MM.1S (cell line): ENCODE results near the gene GRK1.

Experiments
- DNase-seq: peaks from one replicate; pipeline ENCODE4 v3.0.0-alpha.2; 2015
- H2AFZ ChIP-seq: fragments of 300-600 bp; sonication (generic); 2 replicates; pipeline ENCODE4 v1.6.0; 2016; ENCODE audit warnings: antibody characterized with exemption, low read length
- H3F3A ChIP-seq: fragments of 300-600 bp; sonication (generic); 2 replicates; pipeline ENCODE4 v1.6.1; 2016; ENCODE audit warnings: mild to moderate bottlenecking, antibody characterized with exemption, low read length, moderate library complexity, mixed read lengths; ENCODE audit not compliant: insufficient read depth
- H3K27ac ChIP-seq: fragments of 300-600 bp; sonication (generic); 2 replicates; pipeline ENCODE4 v1.5.1; 2016; ENCODE audit warnings: mild to moderate bottlenecking, low read length
- H3K27me3 ChIP-seq: fragments of 300-600 bp; sonication (generic); replicated peaks from 2 replicates; pipeline ENCODE4 v1.6.0; 2016; ENCODE audit warnings: low read length; ENCODE audit not compliant: insufficient read depth
- H3K36me3 ChIP-seq: fragments of 300-600 bp; sonication (generic); replicated peaks from 2 replicates; pipeline ENCODE4 v1.6.1; 2016; ENCODE audit warnings: mild to moderate bottlenecking, low read length, mixed read lengths; ENCODE audit not compliant: insufficient read depth
- H3K4me1 ChIP-seq: fragments of 300-600 bp; sonication (generic); 2 replicates; pipeline ENCODE4 v1.6.1; 2016; ENCODE audit warnings: low read length, mixed read lengths
- H3K4me2 ChIP-seq: fragments of 300-600 bp; sonication (generic); 2 replicates; pipeline ENCODE4 v1.6.0; 2016; ENCODE audit warnings: low read depth, low read length
- H3K4me3 ChIP-seq: fragments of 300-600 bp; sonication (generic); 2 replicates; pipeline ENCODE4 v1.5.1; 2016; ENCODE audit warnings: low read length, mixed read lengths
- H3K79me2 ChIP-seq: fragments of 300-600 bp; sonication (generic); 2 replicates; pipeline ENCODE4 v1.6.1; 2016; ENCODE audit warnings: mixed run types, low read length, mixed read lengths
- H3K9ac ChIP-seq: fragments of 300-600 bp; sonication (generic); 2 replicates; pipeline ENCODE4 v1.6.1; 2016; ENCODE audit warnings: low read length, mixed read lengths
- H3K9me2 ChIP-seq: fragments of 300-600 bp; sonication (generic); replicated peaks from 2 replicates; pipeline ENCODE4 v1.6.1; 2016; ENCODE audit warnings: mild to moderate bottlenecking, low read length, mixed read lengths; ENCODE audit not compliant: insufficient read depth
- H3K9me3 ChIP-seq: fragments of 300-600 bp; sonication (generic); replicated peaks from 2 replicates; pipeline ENCODE4 v1.6.1; 2016; ENCODE audit warnings: mild to moderate bottlenecking, low read length, mixed read lengths; ENCODE audit not compliant: insufficient read depth
- H4K20me1 ChIP-seq: fragments of 300-600 bp; sonication (generic); 2 replicates; pipeline ENCODE4 v1.6.1; 2016; ENCODE audit warnings: mild to moderate bottlenecking, low read length, moderate library complexity, mixed read lengths; ENCODE audit not compliant: insufficient read depth
- EZH2 ChIP-seq: fragments of 300-600 bp; sonication (generic); optimal IDR thresholded peaks from 2 replicates; pipeline ENCODE3; 2017; ENCODE audit warnings: low read depth, mild to moderate bottlenecking, antibody characterized with exemption, low read length, mixed read lengths
- EZH2phosphoT487 ChIP-seq: fragments of 300-600 bp; sonication (generic); IDR thresholded peaks from 2 replicates; pipeline ENCODE4 v1.6.1; 2018; ENCODE audit warnings: antibody characterized with exemption, low read length
- TF ChIP-seq, protein P1 (sequence below): fragments of 300-600 bp; sonication (generic); IDR thresholded peaks from 2 replicates; pipeline ENCODE4 v1.5.1; 2016; ENCODE audit warnings: antibody characterized with exemption, low read length, mixed read lengths

Gene GRK1

DNA sequence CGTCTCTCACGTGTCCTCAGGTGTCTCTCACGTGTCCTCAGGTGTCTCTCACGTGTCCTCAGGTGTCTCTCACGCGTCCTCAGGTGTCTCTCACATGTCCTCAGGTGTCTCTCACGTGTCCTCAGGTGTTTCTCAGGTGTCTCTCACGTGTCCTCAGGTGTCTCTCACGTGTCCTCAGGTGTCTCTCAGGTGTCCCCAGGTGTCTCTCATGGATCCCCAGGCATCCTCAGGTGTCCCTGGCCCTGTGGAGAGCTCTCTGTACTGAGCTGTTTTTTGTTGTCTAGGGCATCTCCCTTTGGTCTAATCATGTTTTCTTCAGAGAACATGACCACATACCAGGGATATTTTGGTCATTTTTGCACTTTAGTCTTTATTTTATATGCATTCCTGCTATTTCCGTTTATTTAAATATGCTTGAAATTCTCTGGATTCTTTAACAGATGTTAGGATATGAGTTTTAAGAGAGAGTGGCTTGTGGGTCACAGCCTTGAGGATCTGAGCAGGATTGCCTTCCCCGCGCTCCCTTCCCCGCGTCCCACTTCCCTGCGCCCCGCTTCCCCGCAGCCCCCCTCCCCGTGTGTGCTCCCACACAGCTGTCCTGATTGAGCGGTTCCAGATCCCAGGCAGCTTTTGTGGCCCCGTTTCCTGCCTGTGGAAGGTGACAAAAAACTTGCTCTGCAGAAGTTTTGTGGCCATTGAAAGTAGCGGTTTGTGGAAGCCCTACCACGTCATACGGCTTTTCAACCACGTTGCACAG is 40.9 kb upstream of the GRK1 start:
- no peaks in the 10 kb centered on the region for H3F3A ChIP-seq
- H3K4me2 ChIP-seq = no peak overlapping the region
- peaks cover 85% of the 10 kb centered on the region for H3K79me2 ChIP-seq
- no peaks in the 10 kb centered on the region for H3K4me1 ChIP-seq
- H2AFZ ChIP-seq = no peak overlapping the region
- TF ChIP-seq EZH2phosphoT487 (no peak), EZH2 (no peak)
- TF ChIP-seq, protein P1, sequence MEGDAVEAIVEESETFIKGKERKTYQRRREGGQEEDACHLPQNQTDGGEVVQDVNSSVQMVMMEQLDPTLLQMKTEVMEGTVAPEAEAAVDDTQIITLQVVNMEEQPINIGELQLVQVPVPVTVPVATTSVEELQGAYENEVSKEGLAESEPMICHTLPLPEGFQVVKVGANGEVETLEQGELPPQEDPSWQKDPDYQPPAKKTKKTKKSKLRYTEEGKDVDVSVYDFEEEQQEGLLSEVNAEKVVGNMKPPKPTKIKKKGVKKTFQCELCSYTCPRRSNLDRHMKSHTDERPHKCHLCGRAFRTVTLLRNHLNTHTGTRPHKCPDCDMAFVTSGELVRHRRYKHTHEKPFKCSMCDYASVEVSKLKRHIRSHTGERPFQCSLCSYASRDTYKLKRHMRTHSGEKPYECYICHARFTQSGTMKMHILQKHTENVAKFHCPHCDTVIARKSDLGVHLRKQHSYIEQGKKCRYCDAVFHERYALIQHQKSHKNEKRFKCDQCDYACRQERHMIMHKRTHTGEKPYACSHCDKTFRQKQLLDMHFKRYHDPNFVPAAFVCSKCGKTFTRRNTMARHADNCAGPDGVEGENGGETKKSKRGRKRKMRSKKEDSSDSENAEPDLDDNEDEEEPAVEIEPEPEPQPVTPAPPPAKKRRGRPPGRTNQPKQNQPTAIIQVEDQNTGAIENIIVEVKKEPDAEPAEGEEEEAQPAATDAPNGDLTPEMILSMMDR = no peak
- H3K9ac ChIP-seq = no peak overlapping the region
- peaks cover 10% of the 10 kb centered on the region for H4K20me1 ChIP-seq
- H3K9me2 ChIP-seq = no peaks in the 10 kb centered on the region
- H3K36me3 ChIP-seq = peaks cover 26% of the 10 kb centered on the region
- no peaks in the 10 kb centered on the region for H3K27me3 ChIP-seq
- H3K9me3 ChIP-seq = no peaks in the 10 kb centered on the region
- H3K27ac ChIP-seq = no peak overlapping the region
- no peak for DNase-seq
- no peak overlapping the region for H3K4me3 ChIP-seq

DNA sequence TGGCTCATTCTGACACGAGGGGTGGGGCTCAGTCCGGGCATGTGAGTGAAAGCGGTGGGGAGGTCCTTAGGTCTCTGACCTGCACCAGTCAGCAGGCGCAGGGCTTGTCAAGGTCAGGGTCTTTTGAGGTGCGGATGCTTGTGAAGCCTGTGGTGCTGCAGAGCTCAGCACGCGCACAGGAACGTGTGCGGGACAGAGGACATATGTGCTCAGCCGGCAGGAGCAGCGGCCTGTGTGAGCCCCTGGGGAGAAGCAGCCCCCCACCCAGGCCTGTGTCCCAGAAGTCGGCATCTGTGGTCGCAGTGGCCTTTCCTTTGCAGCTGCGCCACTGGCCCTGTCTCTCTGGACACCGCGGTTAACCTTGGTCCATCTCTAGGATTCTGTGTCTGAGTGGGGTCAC is 39.9 kb upstream of the GRK1 start:
- peaks cover 31% of the 10 kb centered on the region for H3K36me3 ChIP-seq
- H3K4me1 ChIP-seq = no peaks in the 10 kb centered on the region
- no peak overlapping the region for H2AFZ ChIP-seq
- H3K9me3 ChIP-seq = no peaks in the 10 kb centered on the region
- TF ChIP-seq, protein P1 = no peak
- TF ChIP-seq EZH2 = no peak
- no peak for TF ChIP-seq EZH2phosphoT487
- H3K9ac ChIP-seq = no peak overlapping the region
- H3F3A ChIP-seq = no peaks in the 10 kb centered on the region
- no peak overlapping the region for H3K27ac ChIP-seq
- peaks cover 92% of the 10 kb centered on the region for H3K79me2 ChIP-seq
- no peaks in the 10 kb centered on the region for H3K9me2 ChIP-seq
- H3K27me3 ChIP-seq = no peaks in the 10 kb centered on the region
- peaks cover 10% of the 10 kb centered on the region for H4K20me1 ChIP-seq
- H3K4me2 ChIP-seq = no peak overlapping the region
- DNase-seq = no peak
- no peak overlapping the region for H3K4me3 ChIP-seq

DNA sequence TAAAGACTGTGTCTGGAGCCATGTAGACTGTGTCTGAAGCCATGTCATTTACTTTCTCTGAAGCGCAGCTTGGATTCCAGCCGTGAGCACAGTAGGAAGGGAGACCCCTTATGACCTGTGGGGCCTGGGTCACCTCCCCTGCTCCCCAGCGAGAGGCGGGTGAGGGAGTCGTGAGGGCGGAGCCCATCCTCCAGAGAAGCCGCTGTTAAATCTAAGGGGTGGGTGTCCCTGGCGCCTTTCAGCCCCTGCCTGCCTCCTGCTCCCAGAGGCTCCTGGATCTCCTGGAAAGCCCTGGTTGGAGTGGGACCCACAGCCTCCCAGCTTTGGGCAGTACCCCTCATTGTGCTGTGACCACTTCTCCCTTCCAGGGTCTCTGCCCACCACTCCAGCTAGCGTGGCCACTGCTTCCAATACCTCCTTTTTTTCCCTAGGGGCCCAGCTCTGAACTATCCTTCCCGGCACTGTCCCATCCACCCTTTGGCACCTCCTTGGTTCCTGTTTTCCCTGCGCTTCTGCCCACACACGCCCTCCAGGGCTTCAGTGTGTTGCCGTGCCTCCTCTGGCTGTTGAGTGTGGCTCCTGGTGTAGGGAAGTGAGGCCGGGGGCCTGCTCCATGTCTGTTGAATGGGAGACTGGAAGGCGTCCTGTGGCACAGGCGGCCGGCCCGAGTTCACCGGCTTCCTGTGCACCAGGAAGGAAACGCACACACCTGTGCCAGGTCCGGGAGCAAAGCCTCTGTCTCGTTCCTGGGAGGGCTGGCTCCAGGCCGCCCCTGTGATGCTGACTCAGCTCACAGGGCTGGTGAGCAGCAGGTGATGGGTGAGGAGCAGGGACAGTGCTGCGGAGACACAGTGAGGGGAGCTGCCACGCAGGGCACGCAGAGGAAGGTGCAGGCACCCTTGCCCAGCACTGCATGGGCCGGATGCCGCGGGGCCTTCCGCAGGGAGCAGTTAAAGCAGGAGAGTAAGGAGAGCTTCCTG is 38.4 kb upstream of the GRK1 start:
- Histone ChIP-seq H3K27me3 (no peaks in the 10 kb centered on the region), H3K4me2 (no peak overlapping the region), H2AFZ (no peak overlapping the region), H4K20me1 (peaks cover 10% of the 10 kb centered on the region), H3K4me3 (no peak overlapping the region), H3K9ac (no peak overlapping the region), H3K27ac (no peak overlapping the region), H3K9me2 (no peaks in the 10 kb centered on the region), H3F3A (no peaks in the 10 kb centered on the region), H3K9me3 (no peaks in the 10 kb centered on the region), H3K36me3 (peaks cover 30% of the 10 kb centered on the region), H3K79me2 (peaks cover 89% of the 10 kb centered on the region), H3K4me1 (no peaks in the 10 kb centered on the region)
- no peak for DNase-seq
- TF ChIP-seq EZH2 (no peak), EZH2phosphoT487 (no peak)
- TF ChIP-seq, protein P1 = no peak
